NCI-H82 (cell line): ENCODE results near the gene ILK.

Source experiments
- DNase-seq: peaks from one replicate; lab custom pipeline; 2025; lab: John Stamatoyannopoulos, UW

Gene ILK

DNA sequence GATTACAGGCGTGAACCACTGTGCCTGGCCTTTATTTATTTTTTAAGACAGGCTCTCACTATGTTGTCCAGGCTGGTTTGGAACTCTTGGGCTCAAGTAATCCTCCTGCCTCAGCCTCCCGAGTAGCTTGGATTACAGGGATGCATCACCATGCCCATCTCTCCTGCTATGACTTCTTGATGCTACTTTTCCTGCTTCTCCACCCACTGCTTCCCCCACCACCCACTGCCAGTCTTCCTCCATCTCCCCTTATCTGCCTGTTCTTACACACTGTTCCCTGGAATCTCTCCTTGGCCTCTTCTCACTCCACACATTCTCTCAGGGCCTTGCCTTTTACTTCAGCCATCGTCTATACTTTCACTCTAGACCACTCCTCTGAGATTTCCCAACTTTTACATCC lies 32.9 kb downstream of the ILK start:
- DNase-seq = no peak

GRCh38 chr11:6637871-6638270 lies 34.3 kb downstream of the ILK start:
- DNase-seq = no peak

GRCh38 chr11:6638429-6638828 lies 34.9 kb downstream of the ILK start:
- DNase-seq = no peak

DNA sequence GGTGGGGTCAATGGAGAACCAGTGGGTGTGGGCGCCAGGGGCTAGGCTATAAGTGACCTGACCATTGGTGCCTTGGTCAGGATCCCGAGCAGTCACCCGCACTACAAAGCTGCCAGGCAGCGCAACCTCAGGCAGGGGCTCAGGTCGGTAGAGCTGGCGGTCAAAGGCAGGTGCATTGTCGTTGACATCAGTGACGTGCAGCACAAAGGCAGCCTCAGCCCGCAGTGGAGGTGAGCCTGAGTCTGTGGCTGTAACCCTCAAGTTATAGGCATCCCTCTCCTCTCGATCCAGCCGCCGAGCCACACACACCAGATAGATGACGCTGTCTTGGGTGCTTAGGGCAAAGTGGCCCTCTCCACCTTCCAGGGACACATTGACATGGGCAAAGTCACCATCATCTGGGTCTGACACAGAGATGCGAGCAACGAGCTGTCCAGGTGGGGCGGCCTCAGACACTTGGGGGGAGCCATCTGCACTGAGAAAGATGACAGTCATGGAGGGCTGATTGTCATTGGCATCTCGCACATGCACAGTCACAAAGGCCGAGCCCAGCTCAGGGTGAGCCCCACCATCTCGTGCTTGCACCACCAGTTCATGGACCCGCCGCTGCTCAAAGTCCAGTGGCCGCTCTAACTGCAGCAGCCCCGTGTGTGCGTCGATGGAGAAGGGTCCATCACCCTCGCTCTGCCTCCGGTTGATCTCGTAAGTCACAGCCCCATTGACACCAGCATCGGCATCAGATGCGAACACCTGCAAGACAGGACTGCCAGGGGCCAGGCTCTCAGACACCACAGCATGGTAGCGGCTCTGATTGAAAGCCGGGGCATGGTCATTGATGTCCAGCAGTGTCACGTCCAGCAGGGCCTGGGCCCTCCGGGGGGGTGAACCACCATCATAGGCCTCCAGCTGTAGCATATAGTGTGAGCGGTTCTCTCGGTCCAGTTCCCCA lies 36.7 kb downstream of the ILK start:
- no peak for DNase-seq

GRCh38 chr11:6640985-6641701 lies 37.6 kb downstream of the ILK start:
- no peak for DNase-seq

GRCh38 chr11:6642957-6643356 lies 39.4 kb downstream of the ILK start:
- no peak for DNase-seq

GRCh38 chr11:6646071-6646470 lies 42.5 kb downstream of the ILK start:
- no peak for DNase-seq

DNA sequence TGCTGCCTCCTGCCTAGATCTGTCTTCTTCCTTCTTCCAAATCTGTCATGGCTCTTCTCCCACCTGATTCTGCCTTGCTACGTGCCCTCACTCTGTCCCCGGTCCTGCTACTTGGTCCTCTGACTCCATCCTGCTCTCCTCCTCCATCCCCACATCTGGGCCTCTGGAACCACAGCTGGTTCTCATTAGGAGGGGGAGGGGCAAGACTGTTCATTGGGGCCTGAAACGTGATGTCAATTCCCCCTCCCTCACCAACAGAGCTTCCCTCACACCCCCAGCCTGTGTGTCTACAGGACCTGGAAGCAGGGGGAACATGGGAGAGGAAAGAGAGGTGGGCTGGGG lies 43.0 kb downstream of the ILK start:
- no peak for DNase-seq

GRCh38 chr11:6646918-6647679 lies 43.5 kb downstream of the ILK start:
- no peak for DNase-seq

DNA sequence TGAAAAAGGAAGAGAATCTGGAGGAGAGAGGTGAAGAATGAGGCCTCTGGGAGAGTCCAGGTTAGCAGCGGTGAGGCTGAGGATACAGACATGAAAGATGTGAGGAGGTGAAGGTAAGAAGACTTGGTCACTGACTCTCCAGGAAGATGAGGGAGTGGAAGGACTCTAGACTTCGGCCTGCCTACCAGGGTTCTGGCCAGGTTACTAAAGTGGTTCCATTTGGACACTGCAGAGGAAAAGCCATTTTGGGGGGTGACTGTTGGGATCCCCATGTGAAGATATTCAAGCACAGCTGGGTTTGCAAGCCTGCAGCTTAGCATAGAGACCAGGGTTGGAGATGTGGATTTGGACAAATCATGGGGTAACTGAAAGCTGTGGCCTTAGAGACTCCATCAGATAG lies 44.3 kb downstream of the ILK start:
- DNase-seq = no peak

DNA sequence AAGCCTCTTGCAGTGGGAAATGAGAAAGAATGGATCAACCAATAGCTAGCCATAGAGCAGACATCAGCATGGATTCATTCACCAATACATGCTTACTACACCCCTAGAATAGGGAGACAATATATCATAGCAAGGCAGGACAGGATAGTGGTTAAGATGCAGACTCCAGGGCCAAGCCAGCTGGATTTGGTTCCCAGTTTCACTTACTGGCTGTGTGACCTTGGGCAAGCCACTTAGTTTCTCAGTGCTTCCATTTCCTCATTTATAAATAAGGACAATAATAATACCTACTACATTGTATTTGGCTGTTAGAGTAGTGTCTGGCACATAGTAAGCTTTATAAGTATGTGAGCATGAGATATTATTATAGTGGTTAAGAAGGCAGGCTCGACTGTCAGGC lies 44.9 kb downstream of the ILK start:
- no peak for DNase-seq

DNA sequence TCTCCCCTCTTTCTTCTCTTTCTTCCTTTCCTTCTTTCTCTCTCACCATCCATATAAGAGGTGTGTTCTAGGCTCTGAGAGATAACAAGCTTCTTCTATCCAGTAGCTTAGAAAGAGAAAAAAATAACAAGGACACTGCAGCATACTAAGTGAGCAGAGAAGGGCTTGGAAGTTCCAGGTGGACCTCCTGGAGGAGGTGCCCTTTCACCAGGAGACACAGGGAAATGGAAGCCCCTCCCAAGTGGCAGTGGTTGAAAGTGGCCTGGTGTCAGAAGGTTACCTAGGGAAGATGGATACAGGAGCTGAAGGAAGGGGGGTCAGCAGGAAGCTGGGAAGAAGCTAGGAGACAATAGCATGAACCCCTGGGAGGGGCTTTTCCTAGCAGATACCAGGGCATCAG lies 46.5 kb downstream of the ILK start:
- DNase-seq = no peak

- no peak for DNase-seq
Observed at GRCh38 chr11:6650980-6651379, 47.4 kb downstream of the ILK start.

DNA sequence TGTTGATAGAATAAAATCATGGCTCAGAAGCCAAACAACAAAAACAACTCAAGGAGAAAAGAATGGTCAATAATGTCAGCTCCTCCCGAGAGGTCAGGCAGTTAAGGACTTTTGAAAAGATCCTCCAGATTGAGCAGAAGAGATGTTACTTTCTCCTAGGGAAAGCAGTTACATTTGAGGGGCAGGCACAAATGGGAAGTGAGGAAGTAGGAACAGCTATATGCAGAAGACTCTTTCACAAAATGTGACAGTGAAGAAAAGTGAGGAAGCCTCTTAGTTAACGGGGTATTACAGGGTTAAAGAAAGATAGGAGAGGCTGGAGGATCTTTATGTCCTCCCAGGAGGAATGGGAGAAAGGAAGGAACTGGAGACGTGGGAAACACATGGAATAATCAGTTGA lies 48.6 kb downstream of the ILK start:
- DNase-seq = no peak

- DNase-seq = no peak
Observed at GRCh38 chr11:6653097-6653496, 49.5 kb downstream of the ILK start.

GRCh38 chr11:6653656-6654055 lies 50.1 kb downstream of the ILK start:
- no peak for DNase-seq

DNA sequence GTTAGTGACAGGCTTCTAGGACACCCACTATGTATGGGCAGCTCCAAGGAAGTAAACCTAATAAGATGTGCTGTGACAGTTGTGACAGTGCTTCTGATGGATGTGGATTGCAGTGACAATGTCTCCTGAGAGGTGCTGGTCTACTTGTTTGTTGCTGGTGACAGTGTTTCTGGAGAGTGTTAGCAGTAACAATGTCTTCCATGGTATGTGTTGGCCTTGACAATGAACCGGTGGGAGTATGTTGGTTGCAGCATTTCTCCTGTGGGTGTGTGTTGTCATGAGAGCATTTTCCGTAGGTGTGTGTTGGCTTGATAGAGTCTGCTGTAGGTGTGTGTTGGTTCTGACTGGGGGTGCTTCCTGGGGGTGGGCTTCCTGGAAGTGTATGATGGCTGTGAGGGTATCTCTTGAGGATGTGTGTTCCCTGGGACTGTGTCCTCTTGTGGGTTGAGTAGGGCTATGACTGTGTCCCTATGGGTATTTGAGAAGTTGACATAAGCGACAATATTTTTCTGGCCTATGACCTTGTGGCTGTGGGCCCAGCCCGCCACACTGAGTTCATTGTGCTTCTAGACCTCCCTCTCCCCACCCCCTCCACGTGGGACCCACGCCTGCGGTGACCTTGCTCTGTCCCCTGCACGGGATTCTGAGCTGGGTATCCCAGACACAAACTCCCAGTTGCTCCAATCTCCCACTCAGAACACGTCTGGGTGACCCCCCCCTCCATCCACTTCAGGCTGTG lies 50.9 kb downstream of the ILK start:
- DNase-seq = peak; percentile 49

GRCh38 chr11:6655020-6655789 lies 51.6 kb downstream of the ILK start:
- DNase-seq = peak; percentile 58

DNA sequence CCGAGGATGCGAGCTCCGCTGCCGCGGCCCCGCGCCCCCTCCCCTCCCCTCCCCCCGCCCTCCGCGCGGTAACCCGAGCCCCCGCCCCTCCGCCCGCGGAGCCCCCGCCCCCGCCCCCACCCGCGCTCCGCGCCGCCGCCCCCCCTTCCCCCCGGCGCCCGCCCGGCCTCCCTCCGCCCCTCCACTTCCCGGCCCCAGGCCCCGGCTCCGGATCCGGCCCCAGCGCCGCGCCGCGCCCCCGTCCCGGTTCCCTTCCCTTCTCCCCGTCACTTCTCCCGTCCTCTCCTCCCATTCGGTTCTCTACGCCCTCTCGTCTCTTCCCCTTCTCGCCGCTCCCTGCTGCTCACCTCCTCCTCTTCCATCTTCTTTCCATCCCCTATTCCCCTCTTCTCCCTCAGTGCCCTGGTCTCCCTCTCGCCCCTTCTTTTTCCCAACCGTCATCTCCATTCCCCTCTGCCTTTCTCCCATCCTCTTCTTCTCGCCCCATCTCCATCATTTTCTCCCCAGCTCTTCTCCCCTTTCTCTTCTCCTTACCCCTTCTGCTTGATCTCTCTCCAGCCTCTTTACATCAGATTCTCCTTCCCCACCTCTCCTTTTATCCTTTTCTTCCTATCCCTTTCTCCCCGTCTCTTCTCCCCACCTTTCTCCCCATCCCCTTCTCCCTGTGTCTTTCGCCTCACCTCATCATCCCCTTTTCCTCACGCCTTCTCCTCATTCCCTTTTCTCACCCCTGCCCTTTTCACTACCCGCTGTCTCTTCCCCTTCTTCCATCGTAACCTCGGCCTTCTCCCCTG lies 52.4 kb downstream of the ILK start, which contains the start of gene DCHS1:
DCHS1 (minus strand) TSS at position 20 of the 794 bp plus-strand sequence. CDS start 14,196 bp downstream, outside the sequence.
- DNase-seq = peak; percentile 61

DNA sequence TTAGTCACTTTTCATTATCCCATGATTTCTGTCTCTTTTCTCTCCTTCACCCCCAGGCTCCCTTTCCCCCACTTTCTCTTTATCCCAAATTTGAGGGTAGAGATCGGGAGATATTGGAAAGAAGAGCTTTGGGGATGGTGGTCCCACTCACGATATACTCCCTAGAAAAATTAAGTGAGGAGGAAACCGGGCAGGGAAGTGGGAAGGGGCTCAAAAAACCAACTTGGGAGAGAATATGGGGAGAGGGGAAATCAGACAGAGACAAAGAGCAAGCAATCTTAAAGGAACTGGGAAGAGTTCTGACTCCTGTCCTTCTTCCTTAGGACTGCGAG lies 53.0 kb downstream of the ILK start:
- DNase-seq = no peak
